Activated naive CD8-positive, alpha-beta T cell treated with anti-CD3 and anti-CD28 coated beads, Interleukin-2, amount 50 U/mL, for 24 hours (primary cell): Measurements from ENCODE around the gene NDUFA7.
"Not testable (repeated sequence)": the region's sequence is repeated elsewhere in the genome, so short reads cannot be mapped to it uniquely, and the experiment has no call there.

Experiments used
- ATAC-seq: fragments of 150-1000 bp; cut with Tn5 transposase; one replicate; pipeline ENCODE4 v1.10.0; 2021
- DNase-seq: peaks from one replicate; pipeline ENCODE4 v3.0.0; 2021
- H3K27ac Mint-ChIP-seq: one replicate; pipeline ENCODE4 v1.8.0; 2021; ENCODE audit warnings: mild to moderate bottlenecking, mixed read lengths
- H3K27me3 Mint-ChIP-seq: one replicate; pipeline ENCODE4 v1.8.0; 2021; ENCODE audit warnings: mixed read lengths
- H3K36me3 Mint-ChIP-seq: one replicate; pipeline ENCODE4 v1.8.0; 2021; ENCODE audit warnings: low read depth, mixed read lengths
- H3K4me1 Mint-ChIP-seq: one replicate; pipeline ENCODE4 v1.8.0; 2021; ENCODE audit warnings: mixed read lengths
- H3K4me3 Mint-ChIP-seq: one replicate; pipeline ENCODE4 v1.8.0; 2021; ENCODE audit warnings: mild to moderate bottlenecking, moderate library complexity, mixed read lengths
- H3K9me3 Mint-ChIP-seq: one replicate; pipeline ENCODE4 v1.8.0; 2021; ENCODE audit warnings: mixed read lengths

The NDUFA7 gene

GRCh38 chr19:8333767-8334457, 12.7 kb upstream of the NDUFA7 start:
- ATAC-seq (no peak), DNase-seq (no peak)
- H3K9me3 Mint-ChIP-seq = no peaks in the 10 kb centered on the region
- H3K27ac Mint-ChIP-seq = no peak overlapping the region
- no peak overlapping the region for H3K4me3 Mint-ChIP-seq
- H3K27me3 Mint-ChIP-seq = peaks cover 34% of the 10 kb centered on the region
- H3K4me1 Mint-ChIP-seq = peaks cover 5% of the 10 kb centered on the region
- no peaks in the 10 kb centered on the region for H3K36me3 Mint-ChIP-seq

- no peaks in the 10 kb centered on the region for H3K9me3 Mint-ChIP-seq
- no peak for DNase-seq
- H3K4me1 Mint-ChIP-seq = peaks cover 5% of the 10 kb centered on the region
- H3K36me3 Mint-ChIP-seq = no peaks in the 10 kb centered on the region
- H3K27me3 Mint-ChIP-seq = peaks cover 29% of the 10 kb centered on the region
- no peak overlapping the region for H3K27ac Mint-ChIP-seq
- H3K4me3 Mint-ChIP-seq = no peak overlapping the region
- ATAC-seq = no peak
These were observed 12.0 kb upstream of the NDUFA7 start for GRCh38 chr19:8332976-8333766.

GRCh38 chr19:8331263-8331845, 10.2 kb upstream of the NDUFA7 start:
- H3K27me3 Mint-ChIP-seq = peaks cover 14% of the 10 kb centered on the region
- H3K36me3 Mint-ChIP-seq = no peaks in the 10 kb centered on the region
- ATAC-seq = no peak
- no peak for DNase-seq
- peaks cover 3% of the 10 kb centered on the region for H3K4me1 Mint-ChIP-seq
- H3K27ac Mint-ChIP-seq = no peak overlapping the region
- H3K4me3 Mint-ChIP-seq = no peak overlapping the region
- no peaks in the 10 kb centered on the region for H3K9me3 Mint-ChIP-seq

GRCh38 chr19:8329996-8330395, 8.8 kb upstream of the NDUFA7 start:
- H3K4me1 Mint-ChIP-seq = no peaks in the 10 kb centered on the region
- no peaks in the 10 kb centered on the region for H3K36me3 Mint-ChIP-seq
- no peak for DNase-seq
- no peak overlapping the region for H3K4me3 Mint-ChIP-seq
- H3K9me3 Mint-ChIP-seq = no peaks in the 10 kb centered on the region
- no peak for ATAC-seq
- peaks cover 7% of the 10 kb centered on the region for H3K27me3 Mint-ChIP-seq
- no peak overlapping the region for H3K27ac Mint-ChIP-seq

- H3K9me3 Mint-ChIP-seq = no peaks in the 10 kb centered on the region
- DNase-seq = no peak
- H3K27me3 Mint-ChIP-seq = no peaks in the 10 kb centered on the region
- H3K4me3 Mint-ChIP-seq = no peak overlapping the region
- ATAC-seq = no peak
- no peak overlapping the region for H3K27ac Mint-ChIP-seq
- H3K36me3 Mint-ChIP-seq = peaks cover 29% of the 10 kb centered on the region
- peaks cover 16% of the 10 kb centered on the region for H3K4me1 Mint-ChIP-seq
These were observed 4.3 kb upstream of the NDUFA7 start for GRCh38 chr19:8325454-8325853.

GRCh38 chr19:8324186-8325050, 3.2 kb upstream of the NDUFA7 start:
- Mint-ChIP-seq H3K27ac (peak overlapping the region; percentile 96), H3K9me3 (no peaks in the 10 kb centered on the region), H3K4me1 (peaks cover 26% of the 10 kb centered on the region), H3K36me3 (peaks cover 33% of the 10 kb centered on the region), H3K4me3 (peak overlapping the region; percentile 99), H3K27me3 (no peaks in the 10 kb centered on the region)
- peak; percentile 3 for ATAC-seq
- DNase-seq = peak; percentile 22

- peak; percentile 26 for ATAC-seq
- H3K27me3 Mint-ChIP-seq = no peaks in the 10 kb centered on the region
- DNase-seq = peak; percentile 27
- H3K36me3 Mint-ChIP-seq = peaks cover 36% of the 10 kb centered on the region
- H3K9me3 Mint-ChIP-seq = no peaks in the 10 kb centered on the region
- peak overlapping the region; percentile 96 for H3K27ac Mint-ChIP-seq
- H3K4me1 Mint-ChIP-seq = peaks cover 31% of the 10 kb centered on the region
- peak overlapping the region; percentile 99 for H3K4me3 Mint-ChIP-seq
These were observed 2.6 kb upstream of the NDUFA7 start for GRCh38 chr19:8323781-8324185.

GRCh38 chr19:8322638-8322997, 1.4 kb upstream of the NDUFA7 start:
- peak overlapping the region; percentile 96 for H3K27ac Mint-ChIP-seq
- H3K9me3 Mint-ChIP-seq = no peaks in the 10 kb centered on the region
- no peaks in the 10 kb centered on the region for H3K27me3 Mint-ChIP-seq
- DNase-seq (no peak), ATAC-seq (no peak)
- H3K4me1 Mint-ChIP-seq = peaks cover 32% of the 10 kb centered on the region
- H3K36me3 Mint-ChIP-seq = peaks cover 38% of the 10 kb centered on the region
- peak overlapping the region; percentile 99 for H3K4me3 Mint-ChIP-seq

- peak overlapping the region; percentile 96 for H3K27ac Mint-ChIP-seq
- H3K27me3 Mint-ChIP-seq = no peaks in the 10 kb centered on the region
- ATAC-seq = no peak
- peak overlapping the region; percentile 99 for H3K4me3 Mint-ChIP-seq
- H3K36me3 Mint-ChIP-seq = peaks cover 42% of the 10 kb centered on the region
- no peak for DNase-seq
- H3K4me1 Mint-ChIP-seq = peaks cover 32% of the 10 kb centered on the region
- H3K9me3 Mint-ChIP-seq = no peaks in the 10 kb centered on the region
These were observed 937 bp upstream of the NDUFA7 start for GRCh38 chr19:8321986-8322637.

GRCh38 chr19:8320564-8321066, 560 bp downstream of the NDUFA7 start:
- Mint-ChIP-seq H3K36me3 (peaks cover 43% of the 10 kb centered on the region), H3K27me3 (no peaks in the 10 kb centered on the region)
- peak; percentile 19 for DNase-seq

GRCh38 chr19:8319807-8320520, 1.2 kb downstream of the NDUFA7 start:
- peaks cover 50% of the 10 kb centered on the region for H3K36me3 Mint-ChIP-seq
- peak overlapping the region; percentile 99 for H3K4me3 Mint-ChIP-seq
- DNase-seq (no peak), ATAC-seq (no peak)
- H3K27me3 Mint-ChIP-seq = no peaks in the 10 kb centered on the region
- H3K4me1 Mint-ChIP-seq = peaks cover 32% of the 10 kb centered on the region
- H3K27ac Mint-ChIP-seq = peak overlapping the region; percentile 96
- H3K9me3 Mint-ChIP-seq = no peaks in the 10 kb centered on the region

More at GRCh38 chr19:8320564-8321066, 560 bp downstream of the NDUFA7 start:
- ATAC-seq = no peak
- H3K4me1 Mint-ChIP-seq = peaks cover 32% of the 10 kb centered on the region
- no peaks in the 10 kb centered on the region for H3K9me3 Mint-ChIP-seq
- peak overlapping the region; percentile 99 for H3K4me3 Mint-ChIP-seq
- H3K27ac Mint-ChIP-seq = peak overlapping the region; percentile 96

- not testable (repeated sequence) for ATAC-seq, H3K4me3 Mint-ChIP-seq, H3K9me3 Mint-ChIP-seq, H3K27ac Mint-ChIP-seq, DNase-seq, H3K27me3 Mint-ChIP-seq
- Mint-ChIP-seq H3K4me1 (peaks cover 32% of the 10 kb centered on the region), H3K36me3 (peaks cover 50% of the 10 kb centered on the region)
These were observed 2.3 kb downstream of the NDUFA7 start for GRCh38 chr19:8318835-8319234.

GRCh38 chr19:8316351-8317125, 4.6 kb downstream of the NDUFA7 start:
- peaks cover 30% of the 10 kb centered on the region for H3K36me3 Mint-ChIP-seq
- H3K27ac Mint-ChIP-seq = no peak overlapping the region
- H3K27me3 Mint-ChIP-seq = no peaks in the 10 kb centered on the region
- no peak for ATAC-seq
- H3K9me3 Mint-ChIP-seq = no peaks in the 10 kb centered on the region
- no peak for DNase-seq
- peaks cover 19% of the 10 kb centered on the region for H3K4me1 Mint-ChIP-seq
- H3K4me3 Mint-ChIP-seq = no peak overlapping the region
